Loucy (cell line): ENCODE measurements around the gene ANGEL1.

ENCODE experiments used
- H2AFZ ChIP-seq: fragments of 200-600 bp; sonication (generic); 2 replicates; pipeline ENCODE4 v1.6.0; 2016; ENCODE audit warnings: antibody characterized with exemption, mild to moderate bottlenecking, low read length, moderate library complexity
- H3F3A ChIP-seq: fragments of 200-600 bp; 2 replicates; pipeline ENCODE4 v1.6.0; 2016; ENCODE audit warnings: antibody characterized with exemption, low read depth, mild to moderate bottlenecking
- H3K27me3 ChIP-seq: fragments of 200-600 bp; sonication (generic); 2 replicates; pipeline ENCODE4 v1.6.1; 2014; ENCODE audit warnings: low read length, mild to moderate bottlenecking; ENCODE audit not compliant: insufficient read depth, poor library complexity, severe bottlenecking
- H3K36me3 ChIP-seq: fragments of 200-600 bp; sonication (generic); 2 replicates; pipeline ENCODE4 v1.6.1; 2016; ENCODE audit warnings: low read length; ENCODE audit not compliant: insufficient read depth
- H3K4me1 ChIP-seq: fragments of 200-600 bp; sonication (generic); 2 replicates; pipeline ENCODE4 v1.5.1; 2014; ENCODE audit warnings: low read length, mild to moderate bottlenecking; ENCODE audit not compliant: insufficient read depth, poor library complexity, severe bottlenecking
- H3K4me2 ChIP-seq: fragments of 200-600 bp; sonication (generic); 2 replicates; pipeline ENCODE4 v1.6.0; 2014; ENCODE audit warnings: antibody characterized with exemption, low read length, low read depth, mild to moderate bottlenecking; ENCODE audit not compliant: poor library complexity, severe bottlenecking
- H3K4me3 ChIP-seq: fragments of 200-600 bp; sonication (generic); 2 replicates; pipeline ENCODE4 v1.5.1; 2014; ENCODE audit warnings: low read length, mild to moderate bottlenecking, mixed read lengths; ENCODE audit not compliant: poor library complexity, severe bottlenecking
- H3K79me2 ChIP-seq: fragments of 200-600 bp; sonication (generic); 2 replicates; pipeline ENCODE4 v1.6.1; 2014; ENCODE audit warnings: low read length; ENCODE audit not compliant: insufficient read depth
- H3K9ac ChIP-seq: fragments of 200-600 bp; sonication (generic); 2 replicates; pipeline ENCODE4 v1.6.0; 2014; ENCODE audit warnings: mild to moderate bottlenecking, low read depth, low read length, moderate library complexity; ENCODE audit not compliant: poor library complexity, severe bottlenecking
- H3K9me2 ChIP-seq: fragments of 200-600 bp; sonication (generic); replicated peaks from 2 replicates; pipeline ENCODE4 v1.6.1; 2016; ENCODE audit warnings: low read depth, low read length, mixed read lengths
- H3K9me3 ChIP-seq: fragments of 200-600 bp; sonication (generic); 2 replicates; pipeline ENCODE4 v1.6.1; 2014; ENCODE audit warnings: mild to moderate bottlenecking, antibody characterized with exemption, low read length, low read depth; ENCODE audit not compliant: insufficient read depth
- H4K20me1 ChIP-seq: fragments of 200-600 bp; sonication (generic); 2 replicates; pipeline ENCODE4 v1.6.0; 2014; ENCODE audit warnings: antibody characterized with exemption, low read length, mild to moderate bottlenecking; ENCODE audit not compliant: insufficient read depth, poor library complexity, severe bottlenecking
- EZH2phosphoT487 ChIP-seq: fragments of 200-600 bp; IDR thresholded peaks from 2 replicates; pipeline ENCODE4 v1.6.1; 2018; ENCODE audit warnings: antibody characterized with exemption, mild to moderate bottlenecking, moderate library complexity, borderline replicate concordance
- TF ChIP-seq, protein P1 (sequence below): fragments of 200-600 bp; sonication (generic); conservative IDR thresholded peaks from 2 replicates; pipeline ENCODE4 v1.5.1; 2014; ENCODE audit warnings: mild to moderate bottlenecking, antibody characterized with exemption, low read length

The ANGEL1 gene

DNA sequence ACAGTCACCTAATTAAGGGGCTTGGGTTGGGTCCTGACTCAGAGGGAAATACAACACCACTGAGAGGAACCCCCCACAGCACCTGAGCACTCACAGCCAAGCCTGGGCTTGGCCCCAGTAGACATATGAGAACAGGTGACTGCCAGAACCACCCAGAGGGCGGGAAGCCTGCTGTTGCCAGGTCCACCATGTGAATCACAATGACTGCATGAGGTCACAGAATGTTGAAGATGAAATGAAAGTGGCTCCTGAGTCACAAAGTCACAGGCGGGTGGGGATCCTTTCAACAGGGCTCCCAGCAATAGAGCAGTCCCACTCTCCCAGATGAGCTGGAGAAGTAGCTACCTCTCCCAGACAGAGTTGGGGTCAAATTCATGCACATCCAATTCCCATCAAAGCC, 13.4 kb upstream of the ANGEL1 start, which contains the start of gene LRRC74A:
Gene LRRC74A (plus strand): TSS at position 287 of the 400 bp plus-strand sequence. CDS start 290 bp downstream, outside the sequence.
- Histone ChIP-seq H4K20me1 (no peaks in the 10 kb centered on the region), H3K79me2 (no peaks in the 10 kb centered on the region), H3K9me3 (no peaks in the 10 kb centered on the region), H3F3A (no peaks in the 10 kb centered on the region), H2AFZ (no peak within 1 kb of the TSS), H3K4me2 (no peak within 1 kb of the TSS), H3K27me3 (peaks cover 9% of the 10 kb centered on the region), H3K36me3 (no peaks in the 10 kb centered on the region), H3K4me3 (no peak within 1 kb of the TSS), H3K4me1 (no peaks in the 10 kb centered on the region), H3K9me2 (no peaks in the 10 kb centered on the region), H3K9ac (no peak within 1 kb of the TSS)
- TF ChIP-seq EZH2phosphoT487: no peak
- TF ChIP-seq, protein P1, sequence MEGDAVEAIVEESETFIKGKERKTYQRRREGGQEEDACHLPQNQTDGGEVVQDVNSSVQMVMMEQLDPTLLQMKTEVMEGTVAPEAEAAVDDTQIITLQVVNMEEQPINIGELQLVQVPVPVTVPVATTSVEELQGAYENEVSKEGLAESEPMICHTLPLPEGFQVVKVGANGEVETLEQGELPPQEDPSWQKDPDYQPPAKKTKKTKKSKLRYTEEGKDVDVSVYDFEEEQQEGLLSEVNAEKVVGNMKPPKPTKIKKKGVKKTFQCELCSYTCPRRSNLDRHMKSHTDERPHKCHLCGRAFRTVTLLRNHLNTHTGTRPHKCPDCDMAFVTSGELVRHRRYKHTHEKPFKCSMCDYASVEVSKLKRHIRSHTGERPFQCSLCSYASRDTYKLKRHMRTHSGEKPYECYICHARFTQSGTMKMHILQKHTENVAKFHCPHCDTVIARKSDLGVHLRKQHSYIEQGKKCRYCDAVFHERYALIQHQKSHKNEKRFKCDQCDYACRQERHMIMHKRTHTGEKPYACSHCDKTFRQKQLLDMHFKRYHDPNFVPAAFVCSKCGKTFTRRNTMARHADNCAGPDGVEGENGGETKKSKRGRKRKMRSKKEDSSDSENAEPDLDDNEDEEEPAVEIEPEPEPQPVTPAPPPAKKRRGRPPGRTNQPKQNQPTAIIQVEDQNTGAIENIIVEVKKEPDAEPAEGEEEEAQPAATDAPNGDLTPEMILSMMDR: no peak

DNA sequence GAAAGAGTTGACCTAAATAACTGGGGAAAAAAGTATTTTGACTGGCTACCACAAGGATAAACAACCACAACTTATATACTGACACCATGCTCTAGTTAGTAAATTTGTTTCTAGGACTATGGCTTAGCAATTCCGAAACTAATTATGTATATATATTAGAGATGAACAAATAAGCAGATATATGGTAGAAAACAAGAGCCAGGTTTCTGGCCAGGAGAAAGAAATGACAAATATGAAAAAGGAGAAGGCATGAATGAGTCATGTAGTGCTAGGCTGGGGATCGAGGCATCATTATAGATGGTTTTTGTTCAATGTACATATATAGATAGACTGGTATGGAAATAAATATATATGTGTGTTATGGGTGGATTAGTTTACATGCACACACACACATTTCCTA, 8.0 kb upstream of the ANGEL1 start:
- Histone ChIP-seq H3K9me3 (no peaks in the 10 kb centered on the region), H3K27me3 (peaks cover 13% of the 10 kb centered on the region)
- no peak for TF ChIP-seq EZH2phosphoT487
- TF ChIP-seq, protein P1: no peak

DNA sequence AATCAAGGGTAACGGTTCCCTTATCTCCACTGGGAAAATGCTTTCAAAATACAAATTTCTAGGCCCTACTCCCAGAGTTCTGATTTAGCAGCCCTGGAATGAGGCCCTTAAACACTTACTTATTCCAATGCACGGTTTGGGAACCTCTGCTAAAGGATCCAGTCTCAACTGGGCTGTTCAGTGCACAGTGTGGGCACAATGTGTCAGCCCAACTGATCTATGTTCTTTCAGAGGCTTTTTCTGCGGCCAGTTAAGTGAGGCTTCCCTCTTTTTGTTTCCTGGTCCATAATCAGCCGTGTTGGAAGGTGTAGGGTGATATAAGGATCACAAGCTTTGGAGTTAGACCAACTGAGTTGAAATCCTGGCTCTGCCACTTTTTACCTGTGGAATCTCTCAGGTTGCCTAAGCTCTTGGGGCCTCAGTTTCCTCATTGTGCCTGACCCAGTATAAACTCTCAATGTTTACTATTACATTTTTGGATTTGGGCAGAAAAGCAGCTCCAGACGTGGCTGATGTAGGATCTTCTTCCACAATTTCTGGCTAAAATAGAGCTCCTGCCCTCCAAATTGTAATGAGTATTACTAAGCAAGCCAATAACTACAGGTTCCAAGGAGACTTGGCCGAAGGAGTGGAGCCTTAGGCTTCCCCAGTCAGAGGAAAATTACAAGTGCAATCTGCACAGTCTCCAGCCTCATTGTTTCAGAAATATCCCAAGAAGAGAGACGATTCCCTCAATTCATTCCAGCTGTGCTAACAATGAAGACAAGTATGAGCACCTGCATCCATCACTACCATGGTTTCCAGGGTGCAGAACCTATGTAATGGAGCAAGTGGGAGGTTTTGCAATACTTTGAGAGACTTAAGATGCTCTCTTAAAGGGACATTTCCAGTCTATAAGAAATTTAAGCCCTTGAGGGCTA, 2.3 kb upstream of the ANGEL1 start:
- Histone ChIP-seq H3K4me2 (no peak overlapping the region), H3K9me3 (no peaks in the 10 kb centered on the region), H3K9me2 (no peaks in the 10 kb centered on the region), H3K79me2 (peaks cover 6% of the 10 kb centered on the region; the same call in 1 of the 2 replicates), H3K27me3 (peaks cover 7% of the 10 kb centered on the region), H3K9ac (no peak overlapping the region), H3F3A (no peaks in the 10 kb centered on the region), H3K4me1 (peaks cover 15% of the 10 kb centered on the region), H2AFZ (no peak overlapping the region), H3K4me3 (no peak overlapping the region), H4K20me1 (no peaks in the 10 kb centered on the region), H3K36me3 (no peaks in the 10 kb centered on the region)
- no peak for TF ChIP-seq EZH2phosphoT487
- TF ChIP-seq, protein P1: no peak

More for the DNA sequence above, 8.0 kb upstream of the ANGEL1 start:
- no peaks in the 10 kb centered on the region for H3K4me1 ChIP-seq
- H3K9ac ChIP-seq: no peak overlapping the region
- no peaks in the 10 kb centered on the region for H4K20me1 ChIP-seq
- no peaks in the 10 kb centered on the region for H3K9me2 ChIP-seq
- H3K4me2 ChIP-seq: no peak overlapping the region
- H3K36me3 ChIP-seq: no peaks in the 10 kb centered on the region
- H3K4me3 ChIP-seq: no peak overlapping the region
- H3F3A ChIP-seq: no peaks in the 10 kb centered on the region
- H3K79me2 ChIP-seq: no peaks in the 10 kb centered on the region
- H2AFZ ChIP-seq: no peak overlapping the region
